Mucosa of descending colon (tissue), 3 donors: ENCODE data around the gene OPTC. TPM values are rescaled to one million over a fixed set of nuclear protein-coding genes. Genes with fewer than 3 reads are reported as not detected.

Source experiments
- ATAC-seq: fragments of 200-7000 bp; cut with Tn5 transposase; one replicate; pipeline ENCODE4 v1.9.1; 2020; ENCODE audit warnings: mild to moderate bottlenecking, moderate library complexity
- DNase-seq, 3 donors: peaks; one replicate each; pipeline ENCODE4 v3.0.0-alpha.2; 2020
- H3K36me3 ChIP-seq: fragments of 200-600 bp; one replicate; pipeline ENCODE4 v1.8.0; 2021; ENCODE audit warnings: low read depth, mild to moderate bottlenecking
- H3K4me1 ChIP-seq: fragments of 200-600 bp; one replicate; pipeline ENCODE4 v1.8.0; 2021; ENCODE audit warnings: low read depth, mild to moderate bottlenecking
- H3K4me3 ChIP-seq: fragments of 200-600 bp; one replicate; pipeline ENCODE4 v1.8.0; 2021; ENCODE audit warnings: mild to moderate bottlenecking
- H3K9me3 ChIP-seq: fragments of 200-600 bp; one replicate; pipeline ENCODE4 v1.8.0; 2021; ENCODE audit warnings: mild to moderate bottlenecking
- intact Hi-C, 2 donors: fragments of 100-400 bp; cut with DNase I in 1 of 2; cut with micrococcal nuclease in 1 of 2; formaldehyde crosslinking; loops; one replicate each; pipeline versions ENCODE4 v1.11.0 to v1.11.1; 2022; cut with DNase I, micrococcal nuclease
- total RNA-seq, 3 donors: library from RNA; stranded (reverse); fragmentation: NEBNext Ultra II Directional in 2 of 3; extraction: Animal tissue kit (Norgen Biotek cat#: 25700) in 2 of 3; gene quantifications; one replicate each; pipeline versions ENCODE4 v1.2.1 to v1.2.4, GENCODE V29; 2021 to 2023
- TF ChIP-seq, protein P1 (sequence below): fragments of 200-600 bp; IDR thresholded peaks from one replicate; pipeline ENCODE4 v1.8.0; 2022; ENCODE audit warnings: antibody characterized with exemption, mild to moderate bottlenecking
- donor health status: DM: no; HTN: no; CAD: no; lungs with moderate emphysema.
- donor health status: DM: no; HTN: no; CAD: no.
- donor health status: DM: no; HTN: yes; CAD: no.

OPTC gene
- total RNA-seq, 3 donors from 2014 or later, result not detected

GRCh38 chr1:203473281-203473680 lies 20.7 kb upstream of the OPTC start:
- ATAC-seq (no peak), DNase-seq (no peak)
- H3K36me3 ChIP-seq, result no peaks in the 10 kb centered on the region
- intact Hi-C loops, result no loop called here
- H3K4me1 ChIP-seq, result peaks cover 7% of the 10 kb centered on the region
- H3K4me3 ChIP-seq, result no peak overlapping the region
- TF ChIP-seq, protein P1, sequence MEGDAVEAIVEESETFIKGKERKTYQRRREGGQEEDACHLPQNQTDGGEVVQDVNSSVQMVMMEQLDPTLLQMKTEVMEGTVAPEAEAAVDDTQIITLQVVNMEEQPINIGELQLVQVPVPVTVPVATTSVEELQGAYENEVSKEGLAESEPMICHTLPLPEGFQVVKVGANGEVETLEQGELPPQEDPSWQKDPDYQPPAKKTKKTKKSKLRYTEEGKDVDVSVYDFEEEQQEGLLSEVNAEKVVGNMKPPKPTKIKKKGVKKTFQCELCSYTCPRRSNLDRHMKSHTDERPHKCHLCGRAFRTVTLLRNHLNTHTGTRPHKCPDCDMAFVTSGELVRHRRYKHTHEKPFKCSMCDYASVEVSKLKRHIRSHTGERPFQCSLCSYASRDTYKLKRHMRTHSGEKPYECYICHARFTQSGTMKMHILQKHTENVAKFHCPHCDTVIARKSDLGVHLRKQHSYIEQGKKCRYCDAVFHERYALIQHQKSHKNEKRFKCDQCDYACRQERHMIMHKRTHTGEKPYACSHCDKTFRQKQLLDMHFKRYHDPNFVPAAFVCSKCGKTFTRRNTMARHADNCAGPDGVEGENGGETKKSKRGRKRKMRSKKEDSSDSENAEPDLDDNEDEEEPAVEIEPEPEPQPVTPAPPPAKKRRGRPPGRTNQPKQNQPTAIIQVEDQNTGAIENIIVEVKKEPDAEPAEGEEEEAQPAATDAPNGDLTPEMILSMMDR, result no peak
- H3K9me3 ChIP-seq, result no peaks in the 10 kb centered on the region

- H3K4me3 ChIP-seq, result no peak overlapping the region
- peaks cover 7% of the 10 kb centered on the region for H3K4me1 ChIP-seq
- intact Hi-C loops, result no loop called here
- no peak for ATAC-seq
- DNase-seq, result no peak
- H3K9me3 ChIP-seq, result no peaks in the 10 kb centered on the region
- TF ChIP-seq, protein P1, result no peak
- no peaks in the 10 kb centered on the region for H3K36me3 ChIP-seq
These were observed 20.1 kb upstream of the OPTC start for GRCh38 chr1:203473781-203474305.

- H3K4me3 ChIP-seq, result no peak within 1 kb of the TSS
- H3K36me3 ChIP-seq, result no peaks in the 10 kb centered on the region
- peak; percentile 66 for ATAC-seq
- H3K9me3 ChIP-seq, result no peaks in the 10 kb centered on the region
- peaks cover 7% of the 10 kb centered on the region for H3K4me1 ChIP-seq
- intact Hi-C loops, result no loop called here
- TF ChIP-seq, protein P1, result no peak
- peak in 2 of 3 donors; percentile 40 to 47 for DNase-seq
These were observed 18.7 kb upstream of the OPTC start, which contains the start of gene PRELP for GRCh38 chr1:203475012-203475981. PRELP (plus strand) TSS chr1:203475806; CDS start chr1:203483185, 7,379 bp downstream.

GRCh38 chr1:203476216-203476814 lies 17.6 kb upstream of the OPTC start:
- intact Hi-C loops, result no loop called here
- ATAC-seq (no peak), DNase-seq (no peak)
- TF ChIP-seq, protein P1, result no peak
- Histone ChIP-seq H3K9me3 (no peaks in the 10 kb centered on the region), H3K4me3 (no peak overlapping the region), H3K36me3 (no peaks in the 10 kb centered on the region), H3K4me1 (peaks cover 14% of the 10 kb centered on the region)

GRCh38 chr1:203477748-203478147 lies 16.2 kb upstream of the OPTC start:
- Histone ChIP-seq H3K4me1 (peaks cover 14% of the 10 kb centered on the region), H3K9me3 (no peaks in the 10 kb centered on the region), H3K36me3 (no peaks in the 10 kb centered on the region), H3K4me3 (no peak overlapping the region)
- TF ChIP-seq, protein P1, result no peak
- ATAC-seq (no peak), DNase-seq (no peak)
- intact Hi-C loops, result no loop called here
